K562 (cell line): Measurements from ENCODE around the gene DNPEP. TPM values are rescaled to one million over a fixed set of nuclear protein-coding genes. Genes with fewer than 3 reads are reported as not detected.

ENCODE experiments used
- HNRNPL ChIP-seq: fragments of 200-400 bp; formaldehyde crosslinking; IDR thresholded peaks from 2 replicates; pipeline ENCODE4 v1.6.1; 2017; ENCODE audit warnings: low read depth, mild to moderate bottlenecking, low read length
- SMARCB1 ChIP-seq: IDR thresholded peaks from 2 replicates; pipeline ENCODE4 v1.6.1; 2011; ENCODE audit warnings: improper control_type of control experiment, low read depth; ENCODE audit not compliant: insufficient read length
- SMARCC2 ChIP-seq: fragments of 450-650 bp; IDR thresholded peaks from 2 replicates; pipeline ENCODE4 v1.6.1; 2017; ENCODE audit warnings: antibody characterized with exemption, moderate library complexity, mild to moderate bottlenecking, low read depth
- TAF1 ChIP-seq: IDR thresholded peaks from 2 replicates; pipeline ENCODE4 v1.6.1; 2011; ENCODE audit warnings: mild to moderate bottlenecking, low read length, moderate library complexity; ENCODE audit not compliant: insufficient read depth, control insufficient read depth, severe bottlenecking; ENCODE audit errors: extremely low read depth
- TCFL5 ChIP-seq: fragments of 250-450 bp; sonication (Bioruptor Pico); conservative IDR thresholded peaks from 2 replicates; pipeline ENCODE4 v1.6.1; 2021; ENCODE audit warnings: mild to moderate bottlenecking, moderate library complexity, matching md5 sums
- ZEB2 ChIP-seq: fragments of 450-650 bp; IDR thresholded peaks from 2 replicates; pipeline ENCODE4 v1.6.1; 2016
- ZNF217 ChIP-seq: sonication (generic); formaldehyde crosslinking; IDR thresholded peaks from 2 replicates; pipeline ENCODE4 v1.8.0; 2022; ENCODE audit warnings: mild to moderate bottlenecking, missing genetic modification reagents
- polyA plus RNA-seq, 8 experiments: library from polyadenylated mRNA; depleted of rRNA in 4 of 8; stranded (reverse) in 5 of 8; unstranded in 3 of 8; fragments of >200 nt; fragmentation: Nextera tagmentation in 2 of 8; fragmentation: Illumina TruSeq in 1 of 8; extraction: Ambion mirVana in 2 of 8; extraction: Trizol in 1 of 8; gene quantifications; 2 replicates each; pipeline versions ENCODE4 v1.2.1 to v1.2.3, GENCODE V29; 2011 to 2014; ENCODE audit warnings: inconsistent platforms in 1 of 8, missing spikeins in 1 of 8
- total RNA-seq, 7 experiments: library from RNA; depleted of rRNA in 6 of 7; stranded (reverse); fragments of >200 nt in 6 of 7; fragmentation: Illumina TruSeq in 2 of 7; extraction: Trizol in 2 of 7; gene quantifications; 2 replicates each; pipeline versions ENCODE4 v1.2.1 to v1.2.3, GENCODE V29; 2011 to 2021; ENCODE audit warnings: low replicate concordance in 1 of 7
- TF ChIP-seq, protein P1 (sequence below): sonication (generic); formaldehyde crosslinking; IDR thresholded peaks from 2 replicates; pipeline ENCODE4 v1.8.0; 2022; ENCODE audit warnings: mild to moderate bottlenecking, missing genetic modification reagents, borderline replicate concordance
- TF ChIP-seq, protein P2 (sequence below), 3 experiments: fragments of 200-800 bp in 1 of 3; fragments of 250-450 bp in 1 of 3; fragments of 450-650 bp in 1 of 3; sonication (Bioruptor Pico) in 1 of 3; sonication (Bioruptor generic) in 1 of 3; formaldehyde crosslinking in 1 of 3; IDR thresholded peaks; 2 replicates each; pipeline versions ENCODE4 v1.6.1 to v1.8.0; 2016 to 2022; ENCODE audit warnings: mild to moderate bottlenecking in 2 of 3, missing genetic modification characterization in 2 of 3, missing compliant biosample characterization in 1 of 3, moderate library complexity in 1 of 3
- TF ChIP-seq, protein P3 (sequence below): fragments of 450-650 bp; formaldehyde crosslinking; IDR thresholded peaks from 2 replicates; pipeline ENCODE4 v1.4.0; 2020; ENCODE audit warnings: mild to moderate bottlenecking, moderate library complexity
- TF ChIP-seq, protein P4 (sequence below): fragments of 450-650 bp; IDR thresholded peaks from one replicate; pipeline ENCODE4 v1.6.1; 2018; ENCODE audit warnings: mild to moderate bottlenecking, moderate library complexity; ENCODE audit not compliant: partially characterized antibody

Gene DNPEP
- total and polyA plus RNA-seq, 9 of the 15 experiments (the other 6 are each of a cell fraction or from before 2014, with no cell fraction given), result 34.6 to 71.4 (median 45.5) TPM

DNA sequence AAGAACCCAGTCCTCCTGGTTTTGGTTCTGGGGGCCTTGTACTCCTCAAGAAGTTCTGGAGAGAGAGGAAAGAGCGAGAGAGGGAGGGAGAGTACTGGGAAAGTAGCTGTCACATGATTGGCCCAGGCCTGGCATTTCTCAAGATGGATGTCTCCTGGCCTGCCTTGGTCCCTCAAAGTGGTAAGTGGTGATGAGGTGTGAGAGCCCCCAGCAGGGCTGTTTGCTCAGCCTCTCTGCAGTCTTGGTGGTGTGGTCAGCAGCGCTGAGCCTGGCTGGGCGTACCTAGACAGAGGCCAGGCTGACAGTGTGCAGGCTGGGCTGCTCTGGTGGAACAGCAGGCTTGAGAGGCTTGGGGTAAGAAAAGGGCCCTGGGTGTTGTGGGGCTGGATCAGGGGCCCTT is 49.4 kb upstream of the DNPEP start (continued):
- TF ChIP-seq SMARCB1 (no peak), TCFL5 (CRISPR knock-in tag) (no peak), HNRNPL (no peak), TAF1 (no peak), ZEB2 (no peak), ZNF217 (CRISPR knock-in tag) (no peak), SMARCC2 (no peak)
- TF ChIP-seq, protein P1, sequence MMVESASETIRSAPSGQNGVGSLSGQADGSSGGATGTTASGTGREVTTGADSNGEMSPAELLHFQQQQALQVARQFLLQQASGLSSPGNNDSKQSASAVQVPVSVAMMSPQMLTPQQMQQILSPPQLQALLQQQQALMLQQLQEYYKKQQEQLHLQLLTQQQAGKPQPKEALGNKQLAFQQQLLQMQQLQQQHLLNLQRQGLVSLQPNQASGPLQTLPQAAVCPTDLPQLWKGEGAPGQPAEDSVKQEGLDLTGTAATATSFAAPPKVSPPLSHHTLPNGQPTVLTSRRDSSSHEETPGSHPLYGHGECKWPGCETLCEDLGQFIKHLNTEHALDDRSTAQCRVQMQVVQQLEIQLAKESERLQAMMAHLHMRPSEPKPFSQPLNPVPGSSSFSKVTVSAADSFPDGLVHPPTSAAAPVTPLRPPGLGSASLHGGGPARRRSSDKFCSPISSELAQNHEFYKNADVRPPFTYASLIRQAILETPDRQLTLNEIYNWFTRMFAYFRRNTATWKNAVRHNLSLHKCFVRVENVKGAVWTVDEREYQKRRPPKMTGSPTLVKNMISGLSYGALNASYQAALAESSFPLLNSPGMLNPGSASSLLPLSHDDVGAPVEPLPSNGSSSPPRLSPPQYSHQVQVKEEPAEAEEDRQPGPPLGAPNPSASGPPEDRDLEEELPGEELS (CRISPR knock-in tag), result no peak
- TF ChIP-seq, protein P2, sequence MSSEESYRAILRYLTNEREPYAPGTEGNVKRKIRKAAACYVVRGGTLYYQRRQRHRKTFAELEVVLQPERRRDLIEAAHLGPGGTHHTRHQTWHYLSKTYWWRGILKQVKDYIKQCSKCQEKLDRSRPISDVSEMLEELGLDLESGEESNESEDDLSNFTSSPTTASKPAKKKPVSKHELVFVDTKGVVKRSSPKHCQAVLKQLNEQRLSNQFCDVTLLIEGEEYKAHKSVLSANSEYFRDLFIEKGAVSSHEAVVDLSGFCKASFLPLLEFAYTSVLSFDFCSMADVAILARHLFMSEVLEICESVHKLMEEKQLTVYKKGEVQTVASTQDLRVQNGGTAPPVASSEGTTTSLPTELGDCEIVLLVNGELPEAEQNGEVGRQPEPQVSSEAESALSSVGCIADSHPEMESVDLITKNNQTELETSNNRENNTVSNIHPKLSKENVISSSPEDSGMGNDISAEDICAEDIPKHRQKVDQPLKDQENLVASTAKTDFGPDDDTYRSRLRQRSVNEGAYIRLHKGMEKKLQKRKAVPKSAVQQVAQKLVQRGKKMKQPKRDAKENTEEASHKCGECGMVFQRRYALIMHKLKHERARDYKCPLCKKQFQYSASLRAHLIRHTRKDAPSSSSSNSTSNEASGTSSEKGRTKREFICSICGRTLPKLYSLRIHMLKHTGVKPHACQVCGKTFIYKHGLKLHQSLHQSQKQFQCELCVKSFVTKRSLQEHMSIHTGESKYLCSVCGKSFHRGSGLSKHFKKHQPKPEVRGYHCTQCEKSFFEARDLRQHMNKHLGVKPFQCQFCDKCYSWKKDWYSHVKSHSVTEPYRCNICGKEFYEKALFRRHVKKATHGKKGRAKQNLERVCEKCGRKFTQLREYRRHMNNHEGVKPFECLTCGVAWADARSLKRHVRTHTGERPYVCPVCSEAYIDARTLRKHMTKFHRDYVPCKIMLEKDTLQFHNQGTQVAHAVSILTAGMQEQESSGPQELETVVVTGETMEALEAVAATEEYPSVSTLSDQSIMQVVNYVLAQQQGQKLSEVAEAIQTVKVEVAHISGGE (CRISPR knock-in tag; IDR thresholded peaks at IDR 0.05), result no peak
- TF ChIP-seq, protein P3, sequence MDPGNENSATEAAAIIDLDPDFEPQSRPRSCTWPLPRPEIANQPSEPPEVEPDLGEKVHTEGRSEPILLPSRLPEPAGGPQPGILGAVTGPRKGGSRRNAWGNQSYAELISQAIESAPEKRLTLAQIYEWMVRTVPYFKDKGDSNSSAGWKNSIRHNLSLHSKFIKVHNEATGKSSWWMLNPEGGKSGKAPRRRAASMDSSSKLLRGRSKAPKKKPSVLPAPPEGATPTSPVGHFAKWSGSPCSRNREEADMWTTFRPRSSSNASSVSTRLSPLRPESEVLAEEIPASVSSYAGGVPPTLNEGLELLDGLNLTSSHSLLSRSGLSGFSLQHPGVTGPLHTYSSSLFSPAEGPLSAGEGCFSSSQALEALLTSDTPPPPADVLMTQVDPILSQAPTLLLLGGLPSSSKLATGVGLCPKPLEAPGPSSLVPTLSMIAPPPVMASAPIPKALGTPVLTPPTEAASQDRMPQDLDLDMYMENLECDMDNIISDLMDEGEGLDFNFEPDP (CRISPR knock-in tag), result no peak
- TF ChIP-seq, protein P4, sequence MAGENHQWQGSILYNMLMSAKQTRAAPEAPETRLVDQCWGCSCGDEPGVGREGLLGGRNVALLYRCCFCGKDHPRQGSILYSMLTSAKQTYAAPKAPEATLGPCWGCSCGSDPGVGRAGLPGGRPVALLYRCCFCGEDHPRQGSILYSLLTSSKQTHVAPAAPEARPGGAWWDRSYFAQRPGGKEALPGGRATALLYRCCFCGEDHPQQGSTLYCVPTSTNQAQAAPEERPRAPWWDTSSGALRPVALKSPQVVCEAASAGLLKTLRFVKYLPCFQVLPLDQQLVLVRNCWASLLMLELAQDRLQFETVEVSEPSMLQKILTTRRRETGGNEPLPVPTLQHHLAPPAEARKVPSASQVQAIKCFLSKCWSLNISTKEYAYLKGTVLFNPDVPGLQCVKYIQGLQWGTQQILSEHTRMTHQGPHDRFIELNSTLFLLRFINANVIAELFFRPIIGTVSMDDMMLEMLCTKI, result no peak
